Measurements from ENCODE around the gene IVL.

- TF ChIP-seq, protein P1, sequence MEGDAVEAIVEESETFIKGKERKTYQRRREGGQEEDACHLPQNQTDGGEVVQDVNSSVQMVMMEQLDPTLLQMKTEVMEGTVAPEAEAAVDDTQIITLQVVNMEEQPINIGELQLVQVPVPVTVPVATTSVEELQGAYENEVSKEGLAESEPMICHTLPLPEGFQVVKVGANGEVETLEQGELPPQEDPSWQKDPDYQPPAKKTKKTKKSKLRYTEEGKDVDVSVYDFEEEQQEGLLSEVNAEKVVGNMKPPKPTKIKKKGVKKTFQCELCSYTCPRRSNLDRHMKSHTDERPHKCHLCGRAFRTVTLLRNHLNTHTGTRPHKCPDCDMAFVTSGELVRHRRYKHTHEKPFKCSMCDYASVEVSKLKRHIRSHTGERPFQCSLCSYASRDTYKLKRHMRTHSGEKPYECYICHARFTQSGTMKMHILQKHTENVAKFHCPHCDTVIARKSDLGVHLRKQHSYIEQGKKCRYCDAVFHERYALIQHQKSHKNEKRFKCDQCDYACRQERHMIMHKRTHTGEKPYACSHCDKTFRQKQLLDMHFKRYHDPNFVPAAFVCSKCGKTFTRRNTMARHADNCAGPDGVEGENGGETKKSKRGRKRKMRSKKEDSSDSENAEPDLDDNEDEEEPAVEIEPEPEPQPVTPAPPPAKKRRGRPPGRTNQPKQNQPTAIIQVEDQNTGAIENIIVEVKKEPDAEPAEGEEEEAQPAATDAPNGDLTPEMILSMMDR (IDR thresholded peaks at IDR 0.05; ENCODE audit: poor library complexity) = no peak
- TF ChIP-seq EZH2phosphoT487 (IDR thresholded peaks at IDR 0.05; ENCODE audit: low read depth, severe bottlenecking, unreplicated experiment) (no peak), EZH2 (IDR thresholded peaks at IDR 0.05; ENCODE audit: borderline replicate concordance) (no peak)
Measured at GRCh38 chr1:152933196-152933595, 24.9 kb downstream of the IVL start.

All from hepatocyte (in vitro differentiated cells).